ENCODE measurements around the gene WNT3A. TPM values are rescaled to one million over a fixed set of nuclear protein-coding genes. Genes with fewer than 3 reads are reported as not detected.

The WNT3A gene
- polyA plus RNA-seq, 1 donor (not counting 4 experiments of a cell fraction or from before 2014, with no cell fraction given) = 0.07 TPM

GRCh38 chr1:227959325-227959860 is 47.4 kb upstream of the WNT3A start:
- FAIRE-seq (no peak), DNase-seq (ENCODE audit: low read depth, low spot score) (no peak)
- Histone ChIP-seq H3K4me2 (ENCODE audit: control insufficient read depth, extremely low read depth, insufficient read depth, low read depth, low read length) (no peak overlapping the region), H3K27ac (ENCODE audit: control insufficient read depth, insufficient read depth, low read length) (no peak overlapping the region), H3K36me3 (ENCODE audit: control insufficient read depth in 2 of 2, extremely low read depth in 1 of 2, insufficient read depth in 2 of 2, low read length in 2 of 2) (no peaks in the 10 kb centered on the region), H3K4me3 (ENCODE audit: control insufficient read depth in 2 of 3, extremely low read depth in 1 of 3, insufficient read depth in 2 of 3, low read depth in 1 of 3, low read length in 3 of 3) (no peak overlapping the region), H2AFZ (ENCODE audit: control insufficient read depth, low read length) (no peak overlapping the region), H4K20me1 (ENCODE audit: control insufficient read depth, extremely low read depth, insufficient read depth, low read length) (no peaks in the 10 kb centered on the region), H3K9me3 (ENCODE audit: control insufficient read depth, low read depth, low read length) (no peaks in the 10 kb centered on the region), H3K79me2 (ENCODE audit: control insufficient read depth, insufficient read depth, low read length) (no peaks in the 10 kb centered on the region), H3K27me3 (ENCODE audit: control insufficient read depth, extremely low read depth, insufficient read depth, low read length) (peaks cover 5% of the 10 kb centered on the region), H3K9ac (ENCODE audit: control insufficient read depth, extremely low read depth, insufficient read depth, low read length) (no peak overlapping the region), H3K4me1 (ENCODE audit: control insufficient read depth, extremely low read depth, insufficient read depth, low read length) (no peaks in the 10 kb centered on the region), H3K9me1 (ENCODE audit: control insufficient read depth, extremely low read depth, insufficient read depth, low read length) (no peaks in the 10 kb centered on the region)
- TF ChIP-seq, protein P1, sequence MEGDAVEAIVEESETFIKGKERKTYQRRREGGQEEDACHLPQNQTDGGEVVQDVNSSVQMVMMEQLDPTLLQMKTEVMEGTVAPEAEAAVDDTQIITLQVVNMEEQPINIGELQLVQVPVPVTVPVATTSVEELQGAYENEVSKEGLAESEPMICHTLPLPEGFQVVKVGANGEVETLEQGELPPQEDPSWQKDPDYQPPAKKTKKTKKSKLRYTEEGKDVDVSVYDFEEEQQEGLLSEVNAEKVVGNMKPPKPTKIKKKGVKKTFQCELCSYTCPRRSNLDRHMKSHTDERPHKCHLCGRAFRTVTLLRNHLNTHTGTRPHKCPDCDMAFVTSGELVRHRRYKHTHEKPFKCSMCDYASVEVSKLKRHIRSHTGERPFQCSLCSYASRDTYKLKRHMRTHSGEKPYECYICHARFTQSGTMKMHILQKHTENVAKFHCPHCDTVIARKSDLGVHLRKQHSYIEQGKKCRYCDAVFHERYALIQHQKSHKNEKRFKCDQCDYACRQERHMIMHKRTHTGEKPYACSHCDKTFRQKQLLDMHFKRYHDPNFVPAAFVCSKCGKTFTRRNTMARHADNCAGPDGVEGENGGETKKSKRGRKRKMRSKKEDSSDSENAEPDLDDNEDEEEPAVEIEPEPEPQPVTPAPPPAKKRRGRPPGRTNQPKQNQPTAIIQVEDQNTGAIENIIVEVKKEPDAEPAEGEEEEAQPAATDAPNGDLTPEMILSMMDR (optimal IDR thresholded peaks at IDR 0.05 in 1 of 3, IDR thresholded peaks at IDR 0.05 in 1 of 3, conservative IDR thresholded peaks at IDR 0.05 in 1 of 3; ENCODE audit: extremely low read depth in 1 of 3, insufficient read depth in 2 of 3, low read length in 3 of 3) = no peak
- no peak for TF ChIP-seq EZH2 (IDR thresholded peaks at IDR 0.05; ENCODE audit: low read length)
- dilution Hi-C loops (cut with MboI; ENCODE audit: extremely low pct_ligation_motif_present, low sequenced_read_pairs) = no loop called here

DNA sequence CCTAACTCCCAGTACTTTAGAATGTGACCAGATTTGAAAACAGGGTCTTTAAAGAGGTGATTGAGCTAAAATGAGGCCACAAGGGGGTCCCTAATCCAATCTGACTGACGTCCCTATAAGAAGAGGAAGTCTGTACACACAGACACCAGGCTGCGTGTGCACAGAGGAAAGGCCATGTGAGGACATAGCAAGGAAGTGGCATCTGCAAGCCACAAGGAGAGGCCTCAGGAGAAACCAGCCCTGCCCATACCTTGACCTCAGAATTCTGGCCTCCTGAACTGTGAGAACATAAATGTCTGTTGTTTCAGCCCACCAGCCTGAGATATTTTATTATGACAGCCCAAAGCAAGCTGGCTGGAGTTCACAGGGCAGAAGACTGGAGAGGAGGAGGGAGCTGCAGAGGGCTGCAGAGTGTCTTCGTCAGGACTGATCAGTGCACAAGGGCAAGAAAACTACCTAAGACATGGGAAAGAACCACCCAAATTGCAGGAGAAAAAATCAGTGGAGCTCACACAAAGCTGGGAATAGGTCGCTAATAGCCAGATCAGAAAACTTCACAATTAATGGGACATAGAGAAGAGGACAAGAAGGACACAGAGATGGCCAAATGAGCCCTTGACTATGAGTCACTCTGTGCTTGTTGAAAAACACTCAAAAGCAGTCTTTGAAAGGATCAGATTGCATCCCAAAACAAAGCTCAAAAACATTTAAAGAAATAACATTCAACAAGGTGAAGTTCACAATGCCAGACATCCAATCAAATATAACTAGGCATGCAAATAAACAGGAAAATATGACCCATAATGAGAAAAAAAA is 44.9 kb upstream of the WNT3A start:
- FAIRE-seq (no peak), DNase-seq (ENCODE audit: low read depth, low spot score) (no peak)
- no peak overlapping the region for H3K4me3 ChIP-seq (ENCODE audit: control insufficient read depth in 2 of 3, extremely low read depth in 1 of 3, insufficient read depth in 2 of 3, low read depth in 1 of 3, low read length in 3 of 3)
- no peaks in the 10 kb centered on the region for H3K9me3 ChIP-seq (ENCODE audit: control insufficient read depth, low read depth, low read length)
- no peak overlapping the region for H3K4me2 ChIP-seq (ENCODE audit: control insufficient read depth, extremely low read depth, insufficient read depth, low read depth, low read length)
- H3K9me1 ChIP-seq (ENCODE audit: control insufficient read depth, extremely low read depth, insufficient read depth, low read length) = no peaks in the 10 kb centered on the region
- H3K36me3 ChIP-seq (ENCODE audit: control insufficient read depth in 2 of 2, extremely low read depth in 1 of 2, insufficient read depth in 2 of 2, low read length in 2 of 2) = no peaks in the 10 kb centered on the region
- H3K27me3 ChIP-seq (ENCODE audit: control insufficient read depth, extremely low read depth, insufficient read depth, low read length) = no peaks in the 10 kb centered on the region
- H4K20me1 ChIP-seq (ENCODE audit: control insufficient read depth, extremely low read depth, insufficient read depth, low read length) = no peaks in the 10 kb centered on the region
- H3K9ac ChIP-seq (ENCODE audit: control insufficient read depth, extremely low read depth, insufficient read depth, low read length) = no peak overlapping the region
- H3K4me1 ChIP-seq (ENCODE audit: control insufficient read depth, extremely low read depth, insufficient read depth, low read length) = no peaks in the 10 kb centered on the region
- TF ChIP-seq EZH2 (IDR thresholded peaks at IDR 0.05; ENCODE audit: low read length) = no peak
- TF ChIP-seq, protein P1 (optimal IDR thresholded peaks at IDR 0.05 in 1 of 3, IDR thresholded peaks at IDR 0.05 in 1 of 3, conservative IDR thresholded peaks at IDR 0.05 in 1 of 3; ENCODE audit: extremely low read depth in 1 of 3, insufficient read depth in 2 of 3, low read length in 3 of 3) = no peak
- dilution Hi-C loops (cut with MboI; ENCODE audit: extremely low pct_ligation_motif_present, low sequenced_read_pairs) = no loop called here
- H3K27ac ChIP-seq (ENCODE audit: control insufficient read depth, insufficient read depth, low read length) = no peak overlapping the region
- H2AFZ ChIP-seq (ENCODE audit: control insufficient read depth, low read length) = no peak overlapping the region
- H3K79me2 ChIP-seq (ENCODE audit: control insufficient read depth, insufficient read depth, low read length) = no peaks in the 10 kb centered on the region

Data from keratinocyte (primary cell).